HEK293T (cell line): ENCODE results near the gene PEMT.

Source experiments
- CTCF ChIA-PET: fragments of 350-600 bp; formaldehyde crosslinking; extraction: SDS; loops from one replicate; lab custom pipeline; 2021; ENCODE audit warnings: antibody characterized with exemption, inconsistent platforms; lab: Yijun Ruan, JAX
- POLR2A ChIA-PET: fragments of 350-600 bp; formaldehyde crosslinking; extraction: SDS; loops from one replicate; lab custom pipeline; 2020; ENCODE audit warnings: antibody characterized with exemption, inconsistent platforms; lab: Yijun Ruan, JAX
- DNase-seq: peaks from one replicate; pipeline ENCODE4 v3.0.0; 2012; ENCODE audit warnings: mixed read lengths; ENCODE audit errors: extremely low spot score
- ARNT ChIP-seq: fragments of 450-650 bp; IDR thresholded peaks from 2 replicates; pipeline ENCODE4 v1.6.1; 2017; ENCODE audit warnings: mild to moderate bottlenecking
- BHLHE40 ChIP-seq: fragments of 450-650 bp; IDR thresholded peaks from 2 replicates; pipeline ENCODE4 v1.6.1; 2016; ENCODE audit warnings: mild to moderate bottlenecking, moderate library complexity, borderline replicate concordance
- CTBP1 ChIP-seq: fragments of 450-650 bp; IDR thresholded peaks from 2 replicates; pipeline ENCODE4 v1.6.1; 2016; ENCODE audit warnings: borderline replicate concordance
- ELF4 ChIP-seq: fragments of 450-650 bp; IDR thresholded peaks from 2 replicates; pipeline ENCODE4 v1.6.1; 2017; ENCODE audit warnings: antibody characterized with exemption
- FOXA1 ChIP-seq: fragments of 450-650 bp; IDR thresholded peaks from 2 replicates; pipeline ENCODE4 v1.6.1; 2016; ENCODE audit warnings: mild to moderate bottlenecking
- FOXK2 ChIP-seq: fragments of 450-650 bp; IDR thresholded peaks from 2 replicates; pipeline ENCODE4 v1.6.1; 2016; ENCODE audit warnings: mild to moderate bottlenecking
- FOXM1 ChIP-seq: fragments of 450-650 bp; IDR thresholded peaks from 2 replicates; pipeline ENCODE4 v1.6.1; 2017; ENCODE audit warnings: mild to moderate bottlenecking, borderline replicate concordance
- HDGF ChIP-seq: fragments of 450-650 bp; IDR thresholded peaks from 2 replicates; pipeline ENCODE4 v1.6.1; 2017; ENCODE audit warnings: antibody characterized with exemption, borderline replicate concordance
- L3MBTL2 ChIP-seq: fragments of 450-650 bp; conservative IDR thresholded peaks from 2 replicates; pipeline ENCODE4 v1.6.1; 2016; ENCODE audit warnings: mild to moderate bottlenecking
- LEF1 ChIP-seq: fragments of 450-650 bp; IDR thresholded peaks from 2 replicates; pipeline ENCODE4 v1.6.1; 2017; ENCODE audit warnings: mild to moderate bottlenecking, borderline replicate concordance
- NFRKB ChIP-seq: fragments of 450-650 bp; IDR thresholded peaks from 2 replicates; pipeline ENCODE4 v1.6.1; 2016; ENCODE audit warnings: mild to moderate bottlenecking, moderate library complexity
- SP1 ChIP-seq: fragments of 450-650 bp; IDR thresholded peaks from 2 replicates; pipeline ENCODE4 v1.6.1; 2017
- SUZ12 ChIP-seq: fragments of 450-650 bp; IDR thresholded peaks from 2 replicates; pipeline ENCODE4 v1.6.1; 2016; ENCODE audit warnings: mild to moderate bottlenecking
- TARDBP ChIP-seq: fragments of 450-650 bp; IDR thresholded peaks from 2 replicates; pipeline ENCODE4 v1.6.1; 2016
- ZNF384 ChIP-seq: fragments of 450-650 bp; IDR thresholded peaks from 2 replicates; pipeline ENCODE4 v1.6.1; 2016
- TF ChIP-seq, protein P1 (sequence below): fragments of 450-650 bp; IDR thresholded peaks from 2 replicates; pipeline ENCODE4 v1.6.1; 2016

The PEMT gene

DNA sequence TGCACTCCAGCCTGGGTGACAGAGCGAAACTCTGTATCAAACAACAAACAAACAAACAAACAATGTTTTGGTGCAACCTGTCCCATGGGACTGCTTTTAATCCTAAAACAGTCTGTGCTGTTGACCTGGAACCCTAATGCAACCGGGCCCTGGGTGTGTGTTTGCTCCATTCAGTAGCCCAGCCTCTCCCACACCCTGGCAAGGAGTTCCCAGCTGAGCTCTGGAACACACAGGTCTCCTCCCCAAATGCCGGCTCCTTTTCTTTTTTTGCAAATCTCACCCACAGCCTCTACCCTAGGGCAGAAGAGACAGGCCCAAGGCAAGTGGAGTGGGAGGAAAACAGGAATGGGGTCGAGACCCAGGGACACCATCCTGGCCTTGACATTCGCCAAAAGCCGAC, 65.6 kb downstream of the PEMT start:
- no peak for DNase-seq
- ChIA-PET CTCF (no interaction called here), POLR2A (no interaction called here)
- TF ChIP-seq FOXM1: no peak
- no peak for TF ChIP-seq NFRKB
- TF ChIP-seq L3MBTL2: no peak
- TF ChIP-seq, protein P1, sequence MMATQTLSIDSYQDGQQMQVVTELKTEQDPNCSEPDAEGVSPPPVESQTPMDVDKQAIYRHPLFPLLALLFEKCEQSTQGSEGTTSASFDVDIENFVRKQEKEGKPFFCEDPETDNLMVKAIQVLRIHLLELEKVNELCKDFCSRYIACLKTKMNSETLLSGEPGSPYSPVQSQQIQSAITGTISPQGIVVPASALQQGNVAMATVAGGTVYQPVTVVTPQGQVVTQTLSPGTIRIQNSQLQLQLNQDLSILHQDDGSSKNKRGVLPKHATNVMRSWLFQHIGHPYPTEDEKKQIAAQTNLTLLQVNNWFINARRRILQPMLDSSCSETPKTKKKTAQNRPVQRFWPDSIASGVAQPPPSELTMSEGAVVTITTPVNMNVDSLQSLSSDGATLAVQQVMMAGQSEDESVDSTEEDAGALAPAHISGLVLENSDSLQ: no peak
- no peak for TF ChIP-seq ARNT
- TF ChIP-seq LEF1: no peak
- TF ChIP-seq FOXK2: no peak
- TF ChIP-seq BHLHE40: no peak
- TF ChIP-seq ELF4: no peak
- no peak for TF ChIP-seq ZNF384
- TF ChIP-seq SP1: no peak
- TF ChIP-seq SUZ12: no peak
- no peak for TF ChIP-seq CTBP1
- no peak for TF ChIP-seq TARDBP
- TF ChIP-seq HDGF: no peak
- TF ChIP-seq FOXA1: no peak

DNA sequence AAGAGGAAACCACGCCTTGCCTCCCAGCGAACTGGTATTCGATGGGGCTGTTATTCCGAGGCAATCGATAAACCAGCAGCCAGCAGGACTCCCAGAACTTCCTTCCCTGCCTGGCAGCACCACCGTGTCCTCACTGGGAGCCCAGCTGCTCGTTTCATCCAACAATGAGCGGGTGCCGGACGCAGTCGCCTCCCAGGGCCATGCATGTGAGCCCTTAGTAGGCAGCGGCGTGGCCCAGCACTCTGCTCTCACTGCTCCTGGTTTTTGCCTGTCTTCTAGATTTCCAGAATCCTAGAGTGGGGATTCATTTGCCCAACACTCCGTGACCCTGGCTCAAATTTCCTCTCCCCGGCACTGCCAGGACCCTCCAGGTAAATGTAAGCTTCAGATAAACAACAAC, 66.2 kb downstream of the PEMT start:
- ChIA-PET POLR2A (no interaction called here), CTCF (interaction anchor here (0.5 to 1.2 kb wide), 2 partner anchors 11 to 89 kb away, joined by 3 to 4 read pairs; no protein-coding TSS in a partner anchor)
- no peak for TF ChIP-seq HDGF
- no peak for TF ChIP-seq FOXK2
- no peak for TF ChIP-seq ARNT
- no peak for TF ChIP-seq LEF1
- TF ChIP-seq L3MBTL2: no peak

DNA sequence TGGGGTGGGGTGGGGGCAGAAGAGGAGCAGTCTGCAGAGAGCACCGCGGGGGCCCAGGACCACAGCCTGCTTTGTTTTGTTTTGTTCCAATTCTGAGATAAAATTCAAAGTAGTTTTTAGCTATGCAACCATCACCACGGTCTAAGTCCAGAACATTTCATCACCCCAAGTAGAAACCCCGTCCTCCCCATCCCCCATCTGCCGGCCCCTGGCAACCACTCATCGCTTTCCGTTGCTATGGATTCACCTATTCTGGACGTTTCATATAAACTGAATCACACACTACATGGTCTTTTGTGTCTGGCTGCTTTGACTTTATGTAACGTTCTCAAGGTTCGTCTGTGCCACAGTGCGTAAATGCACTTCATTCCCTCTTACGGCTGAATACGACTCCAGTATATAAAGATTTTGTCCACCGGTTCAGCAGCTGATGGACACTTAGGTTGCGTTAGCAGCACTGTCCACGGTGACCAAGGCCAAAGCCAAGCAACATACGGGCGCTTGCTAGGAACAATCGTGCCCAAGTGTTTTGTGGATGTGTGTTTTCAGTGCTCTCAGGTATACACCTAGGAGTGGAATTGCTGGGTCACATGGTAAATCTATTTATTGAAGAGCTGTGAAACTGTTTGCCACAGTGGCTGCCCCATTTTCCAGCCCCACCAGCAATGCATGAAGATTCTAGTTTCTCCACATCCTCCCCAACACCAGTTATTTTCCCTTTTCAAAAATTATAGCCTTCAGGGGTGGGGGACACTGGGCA, 67.6 kb downstream of the PEMT start:
- CTCF ChIA-PET: interaction anchor here (1.2 to 1.6 kb wide), 3 partner anchors 9 to 27 kb away, joined by 3 to 4 read pairs (median 3); no protein-coding TSS in a partner anchor
- POLR2A ChIA-PET: interaction anchor here (0.7 to 1.0 kb wide), 2 partner anchors 14 to 66 kb away, joined by 3 read pairs; no protein-coding TSS in a partner anchor
- DNase-seq: no peak
- TF ChIP-seq L3MBTL2: no peak
- no peak for TF ChIP-seq BHLHE40

More for the DNA sequence above, 66.2 kb downstream of the PEMT start:
- no peak for DNase-seq

DNA sequence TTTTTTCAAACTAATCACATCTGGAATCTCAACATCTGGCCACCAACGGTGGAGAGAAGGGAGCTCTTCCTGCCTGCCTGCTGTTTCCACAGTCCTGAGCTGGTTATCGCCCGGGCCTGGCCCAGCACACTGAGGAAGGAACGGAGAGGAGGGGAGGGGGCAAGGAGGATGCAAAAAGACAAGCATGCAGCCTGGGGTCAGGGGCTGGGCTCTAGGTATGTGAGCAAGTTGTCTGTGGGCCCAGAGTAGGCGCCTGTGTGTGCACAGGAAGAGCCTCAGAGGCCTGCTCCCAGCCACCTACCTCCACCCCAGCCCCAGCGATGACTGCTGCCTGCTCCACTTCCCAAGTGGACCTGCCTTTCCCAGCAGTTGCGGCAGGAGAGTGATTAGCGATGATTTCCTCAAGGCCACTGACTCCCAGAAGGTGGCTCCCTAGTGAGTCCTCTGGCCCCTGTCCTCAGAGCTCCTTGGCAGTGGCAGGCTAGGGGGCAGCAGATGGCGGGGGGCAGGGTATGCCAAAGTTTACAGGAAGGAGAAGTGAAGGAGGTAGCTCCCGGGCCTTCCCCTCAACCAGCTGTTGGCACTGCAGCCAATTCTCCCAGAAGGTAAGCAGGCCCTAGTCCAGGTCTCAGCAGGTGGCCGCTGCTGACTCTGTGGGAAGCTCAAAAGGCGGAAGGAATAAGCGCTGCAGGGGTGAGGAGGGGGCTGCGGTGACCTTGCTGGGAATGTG, 68.3 kb downstream of the PEMT start:
- POLR2A ChIA-PET: interaction anchor here (0.7 to 1.0 kb wide), 2 partner anchors 14 to 67 kb away, joined by 3 read pairs; no protein-coding TSS in a partner anchor
- DNase-seq: no peak
- no peak for TF ChIP-seq FOXM1
- TF ChIP-seq LEF1: no peak
- TF ChIP-seq, protein P1: no peak
- no peak for TF ChIP-seq SP1
- TF ChIP-seq BHLHE40: no peak
- no peak for TF ChIP-seq TARDBP
- no peak for TF ChIP-seq ZNF384
- TF ChIP-seq CTBP1: no peak
- no peak for TF ChIP-seq FOXA1
- TF ChIP-seq NFRKB: no peak
- TF ChIP-seq L3MBTL2: no peak
- no peak for TF ChIP-seq ARNT
- TF ChIP-seq FOXK2: no peak
- TF ChIP-seq SUZ12: no peak
- TF ChIP-seq ELF4: no peak
- no peak for TF ChIP-seq HDGF
- CTCF ChIA-PET: interaction anchor here (1.2 to 1.6 kb wide), 3 partner anchors 9 to 26 kb away, joined by 3 to 4 read pairs (median 3); no protein-coding TSS in a partner anchor

DNA sequence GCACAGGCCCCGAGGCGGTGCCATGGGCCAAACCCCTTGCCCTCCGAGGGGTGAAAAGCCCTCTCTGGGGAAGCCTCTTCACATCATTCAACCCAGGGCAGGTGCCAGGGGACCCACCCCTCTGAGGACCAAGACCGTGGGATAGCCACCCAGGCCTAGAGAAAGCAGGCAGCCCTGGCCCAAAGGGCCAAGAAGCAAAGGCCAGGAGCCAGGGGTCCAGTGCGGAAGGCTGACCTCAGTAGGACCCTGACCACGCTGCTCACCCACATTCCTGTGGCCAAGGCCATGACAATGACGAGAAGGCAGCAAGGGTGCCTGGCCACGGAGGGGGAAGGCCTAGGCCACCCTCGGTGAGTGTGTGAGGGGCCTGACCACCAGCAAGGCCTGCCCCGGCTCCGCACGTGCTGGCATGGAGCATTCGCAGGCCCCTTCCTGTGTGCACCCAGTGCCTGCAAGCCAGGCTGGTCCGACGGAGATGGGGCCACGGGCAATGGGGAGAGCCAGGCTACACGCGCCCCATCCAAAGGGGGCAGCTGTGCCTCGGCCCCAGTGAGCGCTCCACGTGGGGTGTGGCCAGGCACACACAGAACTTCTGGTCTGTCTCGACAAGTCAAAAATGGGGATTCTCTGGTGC, 70.8 kb downstream of the PEMT start:
- POLR2A ChIA-PET: no interaction called here
- CTCF ChIA-PET: no interaction called here
- TF ChIP-seq BHLHE40: no peak
- no peak for DNase-seq

DNA sequence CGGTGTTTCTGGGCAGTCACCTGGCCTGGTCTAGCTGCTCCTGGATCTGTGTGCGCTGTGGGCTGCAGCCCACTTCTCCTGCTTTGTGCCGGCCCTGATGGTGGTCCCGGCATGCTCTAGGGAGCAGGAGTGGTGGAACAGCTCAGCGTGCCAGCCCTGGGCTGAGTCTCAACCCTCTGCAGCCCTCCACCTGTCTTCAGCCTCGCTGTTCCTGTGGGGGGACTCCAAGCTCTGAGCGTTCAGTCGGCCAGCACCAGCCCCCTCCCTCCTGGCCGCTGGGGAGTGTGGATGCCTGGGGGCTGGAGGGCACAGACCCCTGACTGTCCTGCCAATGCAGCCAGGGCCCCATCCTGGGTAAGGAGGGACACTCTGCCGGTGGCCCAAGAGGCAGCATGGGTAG, 71.6 kb downstream of the PEMT start:
- no peak for TF ChIP-seq TARDBP
- ChIA-PET POLR2A (interaction anchor here (0.6 to 1.7 kb wide), 2 partner anchors 8 to 9 kb away, joined by 3 read pairs; no protein-coding TSS in a partner anchor), CTCF (no interaction called here)
- DNase-seq: no peak

DNA sequence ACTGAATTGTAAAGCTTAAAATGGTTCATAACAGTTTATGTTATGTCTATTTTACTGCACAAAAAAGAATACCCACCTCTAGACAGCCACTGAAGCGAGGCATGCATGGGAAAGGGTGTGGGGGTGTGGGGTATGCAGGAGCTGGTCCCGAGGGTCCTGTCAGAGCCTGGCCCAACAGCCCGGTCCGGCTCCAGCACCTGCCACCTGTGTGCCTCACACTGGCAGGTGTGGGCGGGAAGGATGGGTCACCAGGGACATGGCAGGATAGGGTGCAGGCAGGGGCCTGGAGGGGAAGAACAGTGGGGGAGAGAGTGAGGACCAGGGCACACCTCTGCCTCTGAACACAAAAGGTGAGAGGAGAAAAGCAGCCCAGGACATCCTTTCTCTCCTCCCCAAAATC, 72.6 kb downstream of the PEMT start:
- no peak for DNase-seq
- ChIA-PET CTCF (interaction anchor here (0.5 kb wide), 1 partner anchor 9 kb away, joined by 3 read pairs; no protein-coding TSS in a partner anchor), POLR2A (interaction anchor here (0.6 to 1.7 kb wide), 2 partner anchors 9 to 10 kb away, joined by 3 read pairs; no protein-coding TSS in a partner anchor)
- TF ChIP-seq BHLHE40 (no peak), FOXK2 (no peak), TARDBP (no peak), FOXM1 (no peak), SUZ12 (no peak), HDGF (no peak), NFRKB (no peak), ZNF384 (no peak), ARNT (no peak), LEF1 (no peak)
- TF ChIP-seq, protein P1: no peak
